ENCODE data around the gene IGHMBP2.
"Not testable (repeated sequence)": the region's sequence is repeated elsewhere in the genome, so short reads cannot be mapped to it uniquely, and the experiment has no call there.

Gene IGHMBP2

GRCh38 chr11:68903288-68904247 lies at the start of gene IGHMBP2, which contains the start of gene MRPL21:
Gene IGHMBP2, plus strand, starts transcription at chr11:68903891. Its CDS starts 62 bp downstream, at chr11:68903953.
Gene MRPL21, minus strand, starts transcription at chr11:68903832. Its CDS starts 22 bp downstream, at chr11:68903810.
- peak; percentile 80 for DNase-seq (ENCODE audit: low spot score)

GRCh38 chr11:68854273-68854958 lies 49.3 kb upstream of the IGHMBP2 start:
- DNase-seq (ENCODE audit: low spot score): no peak

GRCh38 chr11:68855205-68855981 lies 48.3 kb upstream of the IGHMBP2 start:
- no peak for DNase-seq (ENCODE audit: low spot score)

- DNase-seq (ENCODE audit: low spot score): not testable (repeated sequence)
Measured at GRCh38 chr11:68856425-68857030, 47.2 kb upstream of the IGHMBP2 start.

GRCh38 chr11:68857037-68857586 lies 46.6 kb upstream of the IGHMBP2 start:
- no peak for DNase-seq (ENCODE audit: low spot score)

GRCh38 chr11:68859123-68859522 lies 44.6 kb upstream of the IGHMBP2 start:
- DNase-seq (ENCODE audit: low spot score): no peak

GRCh38 chr11:68862421-68862820 lies 41.3 kb upstream of the IGHMBP2 start:
- DNase-seq (ENCODE audit: low spot score): no peak

- no peak for DNase-seq (ENCODE audit: low spot score)
Measured at GRCh38 chr11:68863553-68864265, 40.0 kb upstream of the IGHMBP2 start.

GRCh38 chr11:68865241-68865640 lies 38.5 kb upstream of the IGHMBP2 start:
- no peak for DNase-seq (ENCODE audit: low spot score)

- no peak for DNase-seq (ENCODE audit: low spot score)
Measured at GRCh38 chr11:68867066-68867465, 36.6 kb upstream of the IGHMBP2 start.

GRCh38 chr11:68868221-68868835 lies 35.4 kb upstream of the IGHMBP2 start:
- no peak for DNase-seq (ENCODE audit: low spot score)

- no peak for DNase-seq (ENCODE audit: low spot score)
Measured at GRCh38 chr11:68870470-68870869, 33.2 kb upstream of the IGHMBP2 start.

- DNase-seq (ENCODE audit: low spot score): no peak
Measured at GRCh38 chr11:68872216-68873003, 31.3 kb upstream of the IGHMBP2 start.

GRCh38 chr11:68878022-68878421 lies 25.7 kb upstream of the IGHMBP2 start:
- DNase-seq (ENCODE audit: low spot score): no peak

- DNase-seq (ENCODE audit: low spot score): no peak
Measured at GRCh38 chr11:68880851-68881250, 22.8 kb upstream of the IGHMBP2 start.

GRCh38 chr11:68881320-68881719 lies 22.4 kb upstream of the IGHMBP2 start:
- DNase-seq (ENCODE audit: low spot score): no peak

GRCh38 chr11:68882391-68882790 lies 21.3 kb upstream of the IGHMBP2 start:
- no peak for DNase-seq (ENCODE audit: low spot score)

GRCh38 chr11:68884827-68885226 lies 18.9 kb upstream of the IGHMBP2 start:
- not testable (repeated sequence) for DNase-seq (ENCODE audit: low spot score)

- DNase-seq (ENCODE audit: low spot score): no peak
Measured at GRCh38 chr11:68889948-68890446, 13.7 kb upstream of the IGHMBP2 start.
